Keratinocyte (primary cell): ENCODE data around the gene LRRC18. TPM values are rescaled to one million over a fixed set of nuclear protein-coding genes. Genes with fewer than 3 reads are reported as not detected.

ENCODE experiments used
- DNase-seq: peaks from one replicate; pipeline ENCODE4 v3.0.0-alpha.2; 2011; ENCODE audit warnings: low read depth, missing footprints, low spot score
- FAIRE-seq: peaks from 2 replicates; lab custom pipeline; 2011; peaks lifted over from hg19 to GRCh38; lab: Jason Lieb, UNC
- H2AFZ ChIP-seq: 2 replicates; pipeline ENCODE4 v1.6.0; 2012; ENCODE audit warnings: low read length, control low read depth, inconsistent platforms; ENCODE audit not compliant: control insufficient read depth
- H3K27ac ChIP-seq: 2 replicates; pipeline ENCODE4 v1.5.1; 2011; ENCODE audit warnings: low read length; ENCODE audit not compliant: control insufficient read depth, insufficient read depth
- H3K27me3 ChIP-seq: 3 replicates; pipeline ENCODE4 v1.6.0; 2011; ENCODE audit warnings: low read length; ENCODE audit not compliant: control insufficient read depth, insufficient read depth; ENCODE audit errors: extremely low read depth
- H3K36me3 ChIP-seq, 2 experiments: 2 replicates in 1 of 2; 3 replicates in 1 of 2; pipeline ENCODE4 v1.5.1; 2011; ENCODE audit warnings: low read length in 2 of 2, mild to moderate bottlenecking in 1 of 2; ENCODE audit not compliant: control insufficient read depth in 2 of 2, insufficient read depth in 2 of 2; ENCODE audit errors: extremely low read depth in 1 of 2
- H3K4me1 ChIP-seq: 3 replicates; pipeline ENCODE4 v1.5.1; 2011; ENCODE audit warnings: low read length; ENCODE audit not compliant: control insufficient read depth, insufficient read depth; ENCODE audit errors: extremely low read depth
- H3K4me2 ChIP-seq: 3 replicates; pipeline ENCODE4 v1.6.0; 2011; ENCODE audit warnings: low read depth, low read length; ENCODE audit not compliant: control insufficient read depth, insufficient read depth; ENCODE audit errors: extremely low read depth
- H3K4me3 ChIP-seq, 3 experiments: fragments of 200-600 bp in 1 of 3; sonication (generic) in 1 of 3; 2 replicates in 2 of 3; 3 replicates in 1 of 3; pipeline ENCODE4 v1.5.1; 2011 to 2016; ENCODE audit warnings: low read length in 3 of 3, mild to moderate bottlenecking in 3 of 3, control low read depth in 2 of 3, inconsistent platforms in 1 of 3, low read depth in 1 of 3, mixed read lengths in 1 of 3, mixed run types in 1 of 3, moderate library complexity in 1 of 3; ENCODE audit not compliant: control insufficient read depth in 2 of 3, insufficient read depth in 2 of 3; ENCODE audit errors: extremely low read depth in 1 of 3
- H3K79me2 ChIP-seq: 2 replicates; pipeline ENCODE4 v1.6.0; 2012; ENCODE audit warnings: low read length; ENCODE audit not compliant: control insufficient read depth, insufficient read depth
- H3K9ac ChIP-seq: 3 replicates; pipeline ENCODE4 v1.6.0; 2011; ENCODE audit warnings: low read length; ENCODE audit not compliant: control insufficient read depth, insufficient read depth; ENCODE audit errors: extremely low read depth
- H3K9me1 ChIP-seq: 3 replicates; pipeline ENCODE4 v1.6.0; 2011; ENCODE audit warnings: low read length; ENCODE audit not compliant: control insufficient read depth, insufficient read depth; ENCODE audit errors: extremely low read depth
- H3K9me3 ChIP-seq: 2 replicates; pipeline ENCODE4 v1.5.1; 2012; ENCODE audit warnings: low read depth, low read length; ENCODE audit not compliant: control insufficient read depth
- H4K20me1 ChIP-seq: 3 replicates; pipeline ENCODE4 v1.6.0; 2011; ENCODE audit warnings: low read length; ENCODE audit not compliant: control insufficient read depth, insufficient read depth; ENCODE audit errors: extremely low read depth
- CTCF ChIP-seq, 3 experiments: IDR thresholded peaks in 1 of 3; conservative IDR thresholded peaks in 1 of 3; optimal IDR thresholded peaks in 1 of 3; 2 replicates in 2 of 3; 3 replicates in 1 of 3; pipeline versions ENCODE3 to v1.5.1; 2011; ENCODE audit warnings: low read length in 3 of 3, mild to moderate bottlenecking in 3 of 3, moderate library complexity in 2 of 3, control low read depth in 1 of 3, inconsistent platforms in 1 of 3; ENCODE audit not compliant: insufficient read depth in 2 of 3; ENCODE audit errors: extremely low read depth in 1 of 3
- EZH2 ChIP-seq: IDR thresholded peaks from one replicate; pipeline ENCODE4 v1.6.1; 2012; ENCODE audit warnings: inconsistent platforms, mild to moderate bottlenecking, low read length, moderate library complexity
- dilution Hi-C: fragments of 300-500 bp; cut with MboI; formaldehyde crosslinking; loops from one replicate; pipeline ENCODE4 v1.7.0; 2020; ENCODE audit warnings: low sequenced_read_pairs; ENCODE audit not compliant: extremely low pct_ligation_motif_present
- polyA plus RNA-seq, 5 experiments: library from polyadenylated mRNA; depleted of rRNA in 3 of 5; stranded (reverse) in 3 of 5; stranded (forward) in 1 of 5; unstranded in 1 of 5; fragments of >200 nt; gene quantifications; 1 replicate in 1 of 5; 2 replicates in 3 of 5; 3 replicates in 1 of 5; pipeline versions ENCODE4 v1.2.1 to v1.2.3, GENCODE V29; 2011 to 2012; ENCODE audit warnings: missing spikeins in 2 of 5, low read depth in 1 of 5, low replicate concordance in 1 of 5

Gene LRRC18
- polyA plus RNA-seq, 1 donor (not counting 4 experiments of a cell fraction or from before 2014, with no cell fraction given): not detected

- Histone ChIP-seq H3K27ac (no peak overlapping the region), H3K27me3 (no peaks in the 10 kb centered on the region), H3K4me3 (no peak overlapping the region), H3K9me3 (no peaks in the 10 kb centered on the region), H3K4me2 (no peak overlapping the region), H4K20me1 (no peaks in the 10 kb centered on the region), H3K36me3 (no peaks in the 10 kb centered on the region), H2AFZ (no peak overlapping the region), H3K9me1 (no peaks in the 10 kb centered on the region), H3K4me1 (no peaks in the 10 kb centered on the region), H3K9ac (no peak overlapping the region), H3K79me2 (no peaks in the 10 kb centered on the region)
- dilution Hi-C loops: no loop called here
- FAIRE-seq: no peak
- DNase-seq: no peak
- TF ChIP-seq EZH2 (no peak), CTCF (optimal IDR thresholded peaks at IDR 0.05 in 1 of 3, IDR thresholded peaks at IDR 0.05 in 1 of 3, conservative IDR thresholded peaks at IDR 0.05 in 1 of 3; ENCODE audit: extremely low read depth in 1 of 3, insufficient read depth in 2 of 3, low read length in 3 of 3) (no peak)
These were observed 56.8 kb downstream of the LRRC18 start for GRCh38 chr10:48882881-48883280.

GRCh38 chr10:48881937-48882336, 57.7 kb downstream of the LRRC18 start:
- Histone ChIP-seq H2AFZ (no peak overlapping the region), H3K79me2 (no peaks in the 10 kb centered on the region), H3K9ac (no peak overlapping the region), H3K36me3 (no peaks in the 10 kb centered on the region), H3K27me3 (peaks cover 2% of the 10 kb centered on the region), H3K27ac (no peak overlapping the region), H3K9me1 (no peaks in the 10 kb centered on the region), H3K4me1 (no peaks in the 10 kb centered on the region), H3K4me3 (no peak overlapping the region), H3K9me3 (no peaks in the 10 kb centered on the region), H3K4me2 (no peak overlapping the region), H4K20me1 (no peaks in the 10 kb centered on the region)
- no peak for DNase-seq
- dilution Hi-C loops: no loop called here
- no peak for FAIRE-seq
- TF ChIP-seq EZH2 (no peak), CTCF (optimal IDR thresholded peaks at IDR 0.05 in 1 of 3, IDR thresholded peaks at IDR 0.05 in 1 of 3, conservative IDR thresholded peaks at IDR 0.05 in 1 of 3; ENCODE audit: extremely low read depth in 1 of 3, insufficient read depth in 2 of 3, low read length in 3 of 3) (no peak)
